Smooth muscle cell (in vitro differentiated cells): ENCODE measurements around the gene SH3D21. TPM values are rescaled to one million over a fixed set of nuclear protein-coding genes. Genes with fewer than 3 reads are reported as not detected.

Experiments
- DNase-seq: peaks from one replicate; lab custom pipeline; 2025; ENCODE audit not compliant: unreplicated experiment; lab: John Stamatoyannopoulos, UW
- H2AFZ ChIP-seq: fragments of 200-600 bp; sonication (generic); 2 replicates; pipeline ENCODE4 v1.6.0; 2016; ENCODE audit warnings: antibody characterized with exemption, low read depth, mild to moderate bottlenecking
- H3F3A ChIP-seq: fragments of 200-600 bp; sonication (generic); 2 replicates; pipeline ENCODE4 v1.6.0; 2017; ENCODE audit warnings: antibody characterized with exemption, low read depth
- H3K27ac ChIP-seq: fragments of 200-600 bp; sonication (generic); 2 replicates; pipeline ENCODE4 v1.5.1; 2016; ENCODE audit warnings: low read depth, mild to moderate bottlenecking
- H3K27me3 ChIP-seq: fragments of 200-600 bp; sonication (generic); 2 replicates; pipeline ENCODE4 v1.6.1; 2016; ENCODE audit warnings: low read depth, mild to moderate bottlenecking
- H3K36me3 ChIP-seq: fragments of 200-600 bp; sonication (generic); 2 replicates; pipeline ENCODE4 v1.5.1; 2016; ENCODE audit warnings: low read depth
- H3K4me1 ChIP-seq: fragments of 200-600 bp; sonication (generic); 2 replicates; pipeline ENCODE4 v1.5.1; 2016; ENCODE audit warnings: low read depth
- H3K4me2 ChIP-seq: fragments of 200-600 bp; sonication (generic); 2 replicates; pipeline ENCODE4 v1.6.0; 2016; ENCODE audit warnings: mild to moderate bottlenecking
- H3K4me3 ChIP-seq: fragments of 200-600 bp; sonication (generic); 2 replicates; pipeline ENCODE4 v1.5.1; 2016; ENCODE audit warnings: mild to moderate bottlenecking
- H3K79me2 ChIP-seq: fragments of 200-600 bp; sonication (generic); 2 replicates; pipeline ENCODE4 v1.6.0; 2016; ENCODE audit warnings: low read depth, mild to moderate bottlenecking
- H3K9ac ChIP-seq: fragments of 200-600 bp; sonication (generic); 2 replicates; pipeline ENCODE4 v1.6.0; 2016; ENCODE audit warnings: low read depth
- H3K9me3 ChIP-seq: fragments of 200-600 bp; sonication (generic); replicated peaks from 2 replicates; pipeline ENCODE4 v1.5.1; 2016; ENCODE audit warnings: low read depth
- H4K20me1 ChIP-seq: fragments of 200-600 bp; sonication (generic); 2 replicates; pipeline ENCODE4 v1.6.0; 2016; ENCODE audit warnings: low read depth
- WGBS: methylation state at CpG from one replicate; pipeline ENCODE4 v1.1.7; 2016; ENCODE audit warnings: low lambda C conversion rate; 5-methylcytosine and 5-hydroxymethylcytosine counted together
- polyA plus RNA-seq: library from polyadenylated mRNA; unstranded; fragments of >200 nt; fragmentation: Nextera tagmentation; extraction: Ambion mirVana; gene quantifications from 2 replicates; pipeline ENCODE4 v1.2.1, GENCODE V29; 2016
- total RNA-seq: library from RNA; depleted of rRNA; stranded (reverse); fragments of >200 nt; gene quantifications from 2 replicates; pipeline ENCODE4 v1.2.3, GENCODE V29; 2014
- TF ChIP-seq, protein P1 (sequence below): fragments of 200-600 bp; sonication (generic); IDR thresholded peaks from 2 replicates; pipeline ENCODE4 v1.5.1; 2017; ENCODE audit warnings: borderline replicate concordance, mild to moderate bottlenecking, antibody characterized with exemption; ENCODE audit not compliant: insufficient read depth, poor library complexity, severe bottlenecking

Gene SH3D21
- total RNA-seq (12.0 and 16.4 TPM in 2 replicates), polyA plus RNA-seq (6.9 and 8.2 TPM in 2 replicates)

DNA sequence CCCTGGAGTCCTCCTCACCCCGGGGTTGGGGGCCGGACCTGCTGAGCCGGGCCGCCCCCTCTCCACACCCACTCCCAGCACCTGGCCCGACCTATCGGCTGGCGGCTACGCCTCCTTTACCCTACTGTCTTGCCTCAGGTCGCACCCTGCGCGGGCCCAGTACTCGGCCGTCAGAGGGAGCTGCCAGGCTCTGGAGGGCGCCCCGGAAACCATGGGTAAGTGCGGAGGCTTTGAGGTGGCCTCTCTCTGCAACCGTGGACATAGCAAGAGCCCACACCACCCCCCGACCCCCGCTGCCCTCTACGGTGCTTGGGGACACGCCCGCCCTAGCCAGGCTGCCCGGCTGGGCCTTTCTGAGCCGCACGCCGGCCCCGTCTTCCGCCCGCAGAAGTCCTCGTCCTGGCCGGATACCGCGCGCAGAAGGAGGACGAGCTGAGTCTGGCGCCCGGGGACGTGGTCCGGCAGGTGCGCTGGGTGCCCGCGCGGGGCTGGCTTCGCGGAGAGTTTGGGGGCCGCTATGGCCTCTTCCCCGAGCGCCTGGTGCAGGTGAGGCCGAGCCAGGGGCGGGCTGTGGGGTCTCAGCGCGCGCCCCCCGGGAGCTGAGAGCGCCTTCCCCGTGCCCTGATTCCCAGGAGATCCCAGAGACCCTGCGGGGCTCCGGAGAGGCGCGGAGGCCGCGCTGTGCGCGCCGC, at the start of gene SH3D21:
Gene SH3D21, plus strand, starts transcription at position 159 of the 692 bp plus-strand sequence. Its CDS starts 53 bp downstream, at position 212.
- no peaks in the 10 kb centered on the region for H3K27me3 ChIP-seq
- TF ChIP-seq, protein P1, sequence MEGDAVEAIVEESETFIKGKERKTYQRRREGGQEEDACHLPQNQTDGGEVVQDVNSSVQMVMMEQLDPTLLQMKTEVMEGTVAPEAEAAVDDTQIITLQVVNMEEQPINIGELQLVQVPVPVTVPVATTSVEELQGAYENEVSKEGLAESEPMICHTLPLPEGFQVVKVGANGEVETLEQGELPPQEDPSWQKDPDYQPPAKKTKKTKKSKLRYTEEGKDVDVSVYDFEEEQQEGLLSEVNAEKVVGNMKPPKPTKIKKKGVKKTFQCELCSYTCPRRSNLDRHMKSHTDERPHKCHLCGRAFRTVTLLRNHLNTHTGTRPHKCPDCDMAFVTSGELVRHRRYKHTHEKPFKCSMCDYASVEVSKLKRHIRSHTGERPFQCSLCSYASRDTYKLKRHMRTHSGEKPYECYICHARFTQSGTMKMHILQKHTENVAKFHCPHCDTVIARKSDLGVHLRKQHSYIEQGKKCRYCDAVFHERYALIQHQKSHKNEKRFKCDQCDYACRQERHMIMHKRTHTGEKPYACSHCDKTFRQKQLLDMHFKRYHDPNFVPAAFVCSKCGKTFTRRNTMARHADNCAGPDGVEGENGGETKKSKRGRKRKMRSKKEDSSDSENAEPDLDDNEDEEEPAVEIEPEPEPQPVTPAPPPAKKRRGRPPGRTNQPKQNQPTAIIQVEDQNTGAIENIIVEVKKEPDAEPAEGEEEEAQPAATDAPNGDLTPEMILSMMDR: no peak
- no peaks in the 10 kb centered on the region for H3K9me3 ChIP-seq
- peak within 1 kb of the TSS; percentile 87 for H3K27ac ChIP-seq
- H4K20me1 ChIP-seq: peaks cover 25% of the 10 kb centered on the region
- peak within 1 kb of the TSS; percentile 75 for H3K9ac ChIP-seq
- H2AFZ ChIP-seq: no peak within 1 kb of the TSS
- peak within 1 kb of the TSS; percentile 84 for H3K4me3 ChIP-seq
- H3K36me3 ChIP-seq: peaks cover 8% of the 10 kb centered on the region
- peak; percentile 38 for DNase-seq
- peak within 1 kb of the TSS; percentile 98 for H3K4me2 ChIP-seq
- WGBS: 4% methylated on average over 49 of the region's 65 CpGs
- peaks cover 15% of the 10 kb centered on the region for H3K79me2 ChIP-seq
- peaks cover 10% of the 10 kb centered on the region for H3K4me1 ChIP-seq
- H3F3A ChIP-seq: peaks cover 21% of the 10 kb centered on the region

DNA sequence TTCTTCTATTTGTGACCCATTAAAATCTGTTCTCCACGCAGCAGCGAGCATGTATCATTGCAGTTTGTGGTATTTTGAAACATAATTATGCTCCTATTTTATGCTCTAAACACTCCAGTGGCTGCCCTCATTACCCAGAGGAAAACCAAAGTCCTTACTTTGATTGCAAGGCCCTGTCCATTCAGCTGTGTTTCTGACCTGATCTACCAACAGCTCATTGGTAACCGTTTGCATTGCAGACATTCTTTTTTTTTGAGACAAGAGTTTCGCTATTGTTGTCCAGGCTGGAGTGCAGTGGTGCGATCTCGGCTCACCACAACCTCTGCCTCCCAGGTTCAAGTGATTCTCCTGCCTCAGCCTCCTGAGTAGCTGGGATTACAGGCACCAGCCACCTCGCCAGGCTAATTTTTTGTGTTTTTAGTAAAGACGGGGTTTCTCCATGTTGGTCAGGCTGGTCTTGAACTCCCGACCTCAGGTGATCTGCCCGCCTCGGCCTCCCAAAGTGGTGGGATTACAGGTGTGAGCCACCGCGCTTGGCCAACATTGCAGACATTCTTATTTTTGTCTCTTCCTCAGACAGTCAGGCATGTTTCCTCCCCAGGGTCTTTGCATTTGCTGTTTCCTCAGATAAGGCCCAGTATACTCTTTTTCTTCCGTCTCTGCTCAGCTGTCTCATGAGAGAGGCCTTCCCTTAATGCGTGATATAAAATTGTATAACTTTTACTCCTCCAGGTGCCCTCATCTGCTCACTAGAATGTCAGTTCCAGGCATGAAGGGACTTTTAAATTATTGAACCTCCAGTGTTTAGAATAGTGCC, 49.4 kb upstream of the SH3D21 start:
- Histone ChIP-seq H3K4me1 (peaks cover 9% of the 10 kb centered on the region), H3K27me3 (no peaks in the 10 kb centered on the region), H2AFZ (no peak overlapping the region), H3K4me3 (no peak overlapping the region), H3F3A (peaks cover 28% of the 10 kb centered on the region), H3K27ac (peak overlapping the region; percentile 82), H3K9ac (no peak overlapping the region), H3K9me3 (no peaks in the 10 kb centered on the region), H3K36me3 (peaks cover 11% of the 10 kb centered on the region), H4K20me1 (peaks cover 100% of the 10 kb centered on the region), H3K79me2 (peaks cover 99% of the 10 kb centered on the region), H3K4me2 (no peak overlapping the region)
- 83% methylated on average over 15 of the region's 15 CpGs for WGBS
- TF ChIP-seq, protein P1: no peak
- DNase-seq: no peak

DNA sequence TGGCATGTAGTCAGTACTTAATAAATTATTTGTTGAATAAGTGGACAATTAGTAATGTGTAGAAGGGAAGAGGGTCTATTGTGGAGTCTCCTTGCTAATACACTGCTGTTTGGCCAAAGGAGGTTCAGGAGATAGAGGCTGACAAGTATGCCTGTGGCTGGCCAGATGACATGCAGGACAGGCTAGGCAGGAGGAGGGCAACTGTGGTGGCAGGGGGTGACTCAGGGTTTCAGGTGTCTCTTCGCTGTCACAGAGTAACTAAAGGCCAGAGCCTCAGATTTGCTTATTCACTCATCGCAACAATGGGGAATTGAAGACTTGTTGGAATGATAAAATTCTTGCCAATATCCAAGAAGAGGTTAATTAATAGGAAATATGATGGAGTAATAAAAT, 48.8 kb upstream of the SH3D21 start:
- TF ChIP-seq, protein P1: no peak
- Histone ChIP-seq H3K79me2 (peaks cover 99% of the 10 kb centered on the region), H3K9me3 (no peaks in the 10 kb centered on the region), H3K9ac (peak overlapping the region; percentile 26), H3K27me3 (no peaks in the 10 kb centered on the region), H3K4me1 (peaks cover 9% of the 10 kb centered on the region), H2AFZ (no peak overlapping the region), H3F3A (peaks cover 25% of the 10 kb centered on the region), H3K36me3 (peaks cover 11% of the 10 kb centered on the region), H3K4me3 (no peak overlapping the region), H4K20me1 (peaks cover 100% of the 10 kb centered on the region), H3K4me2 (no peak overlapping the region), H3K27ac (peak overlapping the region; percentile 82)
- DNase-seq: no peak
- whole genome bisulfite sequencing: 79% methylated on average over 2 of the region's 2 CpGs
